ENCODE results near the gene TMEM50A.
A peak's percentile ranks its signal among the peaks of the same experiment; 100 is the strongest.
"Not testable (repeated sequence)": the region's sequence is repeated elsewhere in the genome, so short reads cannot be mapped to it uniquely, and the experiment has no call there.

TMEM50A gene

DNA sequence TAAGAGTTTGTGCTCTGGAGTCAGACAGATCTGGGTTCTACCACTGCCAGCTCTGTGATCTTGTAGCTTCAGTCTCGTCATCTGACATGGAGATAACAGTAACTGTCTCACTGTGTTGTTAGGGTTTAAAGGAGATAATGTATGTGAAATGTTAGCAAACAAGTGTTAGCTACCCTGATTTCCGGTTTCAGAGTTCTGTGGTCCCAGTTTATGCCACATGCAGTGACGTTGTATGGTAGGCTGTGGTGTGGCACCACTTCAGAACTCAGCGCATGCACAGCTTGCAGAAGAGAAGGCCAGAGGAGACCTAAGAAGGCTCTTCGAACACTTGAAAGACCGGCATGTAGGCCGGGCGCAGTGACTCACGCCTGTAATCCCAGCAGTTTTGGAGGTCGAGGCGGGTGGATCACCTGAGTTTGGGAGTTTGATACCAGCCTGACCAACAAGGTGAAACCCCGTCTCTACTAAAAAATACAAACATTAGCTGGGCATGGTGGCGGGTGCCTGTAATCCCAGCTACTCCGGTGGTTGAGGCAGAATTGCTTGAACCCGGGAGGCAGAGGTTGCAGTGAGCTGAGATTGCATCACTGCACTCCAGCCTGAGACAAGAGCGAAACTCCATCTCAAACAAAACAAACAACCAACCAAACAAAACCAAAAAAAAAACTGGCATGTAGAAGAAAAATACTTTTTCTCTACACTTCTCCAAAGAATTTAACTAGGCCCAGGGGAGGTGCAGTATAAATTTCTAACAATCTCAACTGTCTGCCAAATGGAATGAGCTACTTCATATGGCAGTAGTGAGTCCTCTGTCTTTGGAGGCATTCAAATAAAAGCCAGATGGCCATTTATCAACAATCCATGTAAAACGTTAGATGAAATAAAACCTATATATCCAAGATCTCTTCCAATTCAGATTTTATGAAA lies 10.0 kb upstream of the TMEM50A start:
- not testable (repeated sequence) for DNase-seq (ENCODE audit: low read depth); H3K4me3 ChIP-seq (ENCODE audit: low read length)

DNA sequence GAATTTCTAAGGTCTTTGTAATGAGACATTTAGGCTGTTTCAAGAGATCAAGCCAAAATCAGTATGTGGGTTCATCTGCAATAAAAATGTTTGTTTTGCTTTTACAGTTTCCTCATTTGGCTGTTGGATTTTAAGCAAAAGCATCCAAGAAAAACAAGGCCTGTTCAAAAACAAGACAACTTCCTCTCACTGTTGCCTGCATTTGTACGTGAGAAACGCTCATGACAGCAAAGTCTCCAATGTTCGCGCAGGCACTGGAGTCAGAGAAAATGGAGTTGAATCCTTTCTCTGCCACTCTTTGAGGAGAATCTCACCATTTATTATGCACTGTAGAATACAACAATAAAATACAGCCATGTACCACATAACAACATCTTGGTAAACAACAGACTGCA lies 9.3 kb upstream of the TMEM50A start:
- not testable (repeated sequence) for DNase-seq (ENCODE audit: low read depth); H3K4me3 ChIP-seq (ENCODE audit: low read length)

- not testable (repeated sequence) for DNase-seq (ENCODE audit: low read depth); H3K4me3 ChIP-seq (ENCODE audit: low read length)
Observed at GRCh38 chr1:25329336-25329735, 8.8 kb upstream of the TMEM50A start.

GRCh38 chr1:25329950-25330349 lies 8.2 kb upstream of the TMEM50A start:
- DNase-seq (ENCODE audit: low read depth); H3K4me3 ChIP-seq (ENCODE audit: low read length): not testable (repeated sequence)

GRCh38 chr1:25336922-25337354 lies 1.2 kb upstream of the TMEM50A start:
- not testable (repeated sequence) for DNase-seq (ENCODE audit: low read depth)
- TF ChIP-seq CTCF (conservative IDR thresholded peaks at IDR 0.05; ENCODE audit: low read length): peak; percentile 13; the same call in 1 of the 2 replicates
- peak overlapping the region; percentile 75 for H3K4me3 ChIP-seq (ENCODE audit: low read length)

GRCh38 chr1:25337483-25338187 lies 499 bp upstream of the TMEM50A start:
- not testable (repeated sequence) for DNase-seq (ENCODE audit: low read depth)

DNA sequence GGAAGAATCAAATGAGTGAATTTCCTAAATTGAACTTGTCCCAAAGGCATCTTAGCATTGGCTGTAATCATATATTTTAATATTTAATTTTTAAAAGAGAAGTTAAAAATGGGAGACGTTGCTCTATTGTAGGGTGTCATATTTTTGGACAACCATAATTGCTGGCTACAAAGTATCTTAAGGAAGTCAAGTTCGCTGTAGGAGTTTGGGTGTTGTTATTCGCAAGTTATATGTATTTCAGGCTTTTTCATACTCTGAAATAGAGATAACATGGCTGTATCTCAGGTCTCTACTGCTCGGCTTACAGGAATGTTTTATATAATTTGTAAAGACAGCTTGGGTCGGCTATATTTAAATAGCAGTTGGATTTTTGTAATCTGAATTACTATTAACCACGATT lies 852 bp downstream of the TMEM50A start:
- H3K4me3 ChIP-seq (ENCODE audit: low read length): peak overlapping the region; percentile 91
- DNase-seq (ENCODE audit: low read depth): no peak
- no peak for TF ChIP-seq CTCF (conservative IDR thresholded peaks at IDR 0.05; ENCODE audit: low read length)

More at GRCh38 chr1:25337483-25338187, 499 bp upstream of the TMEM50A start:
- H3K4me3 ChIP-seq (ENCODE audit: low read length): peak overlapping the region; percentile 69

DNA sequence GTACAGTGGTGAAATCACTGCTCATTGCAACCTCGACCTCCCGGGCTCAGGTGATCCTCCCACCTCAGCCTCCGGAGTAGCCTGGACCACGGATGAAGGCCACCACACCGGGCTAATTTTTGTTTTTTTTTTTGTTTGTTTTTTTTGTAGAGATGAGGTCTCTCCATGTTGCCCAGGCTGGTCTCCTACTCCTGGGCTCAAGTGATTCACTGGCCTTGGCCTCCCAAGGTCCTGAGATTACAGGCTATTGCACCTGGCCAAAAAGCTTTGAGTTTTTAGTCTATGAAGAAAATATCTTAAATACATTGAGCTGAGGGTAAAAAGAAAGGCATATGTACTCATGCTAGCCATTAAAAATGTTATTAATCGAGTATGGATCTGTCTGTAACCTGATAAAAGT lies 3.6 kb downstream of the TMEM50A start:
- DNase-seq (ENCODE audit: low read depth): no peak
- TF ChIP-seq CTCF (conservative IDR thresholded peaks at IDR 0.05; ENCODE audit: low read length): no peak
- no peak overlapping the region for H3K4me3 ChIP-seq (ENCODE audit: low read length)

GRCh38 chr1:25342846-25343245 lies 4.7 kb downstream of the TMEM50A start:
- peak; percentile 41 for DNase-seq (ENCODE audit: low read depth)

More at GRCh38 chr1:25342846-25343245, 4.7 kb downstream of the TMEM50A start:
- H3K4me3 ChIP-seq (ENCODE audit: low read length): no peak overlapping the region
- TF ChIP-seq CTCF (conservative IDR thresholded peaks at IDR 0.05; ENCODE audit: low read length): no peak

Data from AG10803 (cell line).